Ovary (tissue), 9 donors: ENCODE data around the gene SOX12. TPM values are rescaled to one million over a fixed set of nuclear protein-coding genes. Genes with fewer than 3 reads are reported as not detected.

ENCODE experiments used
- DNase-seq, 5 donors: peaks; one replicate each; pipeline ENCODE4 v3.0.0-alpha.2; 2019 to 2020
- H3K27ac ChIP-seq, 2 donors: fragments of 200-600 bp; one replicate each; pipeline versions ENCODE4 v1.5.1 to v1.8.0; 2019 to 2022
- H3K27me3 ChIP-seq: fragments of 200-600 bp; one replicate; pipeline ENCODE4 v1.8.0; 2022
- H3K36me3 ChIP-seq: fragments of 200-600 bp; sonication (generic); one replicate; pipeline ENCODE4 v1.5.1; 2019
- H3K4me1 ChIP-seq: one replicate; pipeline ENCODE4 v1.8.1; 2013; ENCODE audit warnings: mild to moderate bottlenecking, moderate library complexity; ENCODE audit not compliant: insufficient read depth
- H3K4me3 ChIP-seq: fragments of 200-600 bp; sonication (generic); one replicate; pipeline ENCODE4 v1.5.1; 2017
- H3K9me3 ChIP-seq, 2 donors: fragments of 200-600 bp in 1 of 2; sonication (generic) in 1 of 2; one replicate each; pipeline versions ENCODE4 v1.5.1 to v1.8.1; 2013 to 2019; ENCODE audit warnings: mild to moderate bottlenecking in 1 of 2, moderate library complexity in 1 of 2
- EP300 ChIP-seq: sonication (generic); formaldehyde crosslinking; IDR thresholded peaks from one replicate; pipeline ENCODE4 v1.6.1; 2017; ENCODE audit warnings: antibody characterized with exemption
- POLR2A ChIP-seq: fragments of 450-650 bp; IDR thresholded peaks from one replicate; pipeline ENCODE4 v1.6.1; 2017; ENCODE audit warnings: antibody characterized with exemption, mild to moderate bottlenecking, moderate library complexity
- WGBS, 3 donors: extraction: QIAGEN DNeasy Blood & Tissue Kit in 1 of 3; methylation state at CpG; one replicate each; pipeline versions ENCODE4 v1.1.5 to v1.1.7; 2013 to 2017; 5-methylcytosine and 5-hydroxymethylcytosine counted together
- intact Hi-C, 4 donors: fragments of 100-400 bp; cut with DNase I; formaldehyde crosslinking; loops; one replicate each; pipeline versions ENCODE4 v1.11.0 to v1.15.1; 2022 to 2023
- polyA plus RNA-seq, 2 donors: library from polyadenylated mRNA; stranded (reverse); fragments of 200-250 nt in 1 of 2; fragments of 350-450 nt in 1 of 2; fragmentation: Illumina TruSeq in 1 of 2; extraction: RNeasy Lipid Tissue Mini Kit (QIAGEN cat#74804) in 1 of 2; gene quantifications; one replicate each; pipeline ENCODE4 v1.2.3, GENCODE V29; 2013 to 2014
- total RNA-seq, 7 donors: library from RNA; depleted of rRNA in 2 of 7; stranded (reverse); fragments of >200 nt in 2 of 7; fragmentation: NEBNext Ultra II Directional in 3 of 7; extraction: Animal tissue kit (Norgen Biotek cat#: 25700) in 3 of 7; gene quantifications; one replicate each; pipeline versions ENCODE4 v1.1.0 to v1.2.4, GENCODE V29; 2016 to 2023
- TF ChIP-seq, protein P1 (sequence below), 3 donors: fragments of 450-650 bp in 2 of 3; fragments of 200-600 bp in 1 of 3; IDR thresholded peaks; one replicate each; pipeline versions ENCODE4 v1.5.1 to v1.8.0; 2016 to 2022; ENCODE audit warnings: antibody characterized with exemption in 3 of 3, mild to moderate bottlenecking in 1 of 3
- donor health status: DM: no; HTN: no; CAD: no; lungs with moderate emphysema.
- donor health status: DM: no; HTN: no; CAD: no.
- donor health status: Bipolar disorder and iron deficiency.
- donor health status: DM: yes; HTN: yes; CAD: no.
- donor health status: DM: no; HTN: no; CAD: no.
- donor health status: DM: yes; HTN: yes; CAD: no.

Gene SOX12
- total and polyA plus RNA-seq, 9 donors = 4.1 to 34.1 (median 21.3) TPM

DNA sequence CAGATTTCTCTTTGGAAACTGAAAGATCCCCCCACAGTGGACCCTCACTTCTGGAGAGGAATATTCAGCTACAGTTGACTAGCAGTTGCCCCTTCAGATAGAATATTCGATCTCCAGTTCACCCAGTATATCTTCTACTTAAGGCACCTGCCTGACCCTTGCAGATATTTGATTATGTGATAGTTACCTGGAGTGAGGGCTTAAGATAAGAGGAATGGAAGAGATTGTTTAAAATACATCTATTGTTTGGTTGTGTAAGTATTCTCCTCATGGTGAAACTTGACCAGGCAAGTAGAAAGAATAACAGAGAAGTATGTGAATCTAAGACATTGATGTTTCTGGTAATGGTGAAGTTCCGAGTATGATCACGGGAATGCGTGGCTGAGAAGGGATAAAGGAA is 29.5 kb upstream of the SOX12 start:
- Histone ChIP-seq H3K9me3 (no peaks in the 10 kb centered on the region), H3K27me3 (no peaks in the 10 kb centered on the region), H3K4me1 (peaks cover 9% of the 10 kb centered on the region), H3K36me3 (no peaks in the 10 kb centered on the region), H3K27ac (no peak overlapping the region), H3K4me3 (no peak overlapping the region)
- WGBS, 3 donors = 91 to 95% (median 92%) methylated on average over 4 of the region's 4 CpGs
- intact Hi-C loops = no loop called here
- no peak for TF ChIP-seq POLR2A
- TF ChIP-seq EP300 = no peak
- TF ChIP-seq, protein P1, sequence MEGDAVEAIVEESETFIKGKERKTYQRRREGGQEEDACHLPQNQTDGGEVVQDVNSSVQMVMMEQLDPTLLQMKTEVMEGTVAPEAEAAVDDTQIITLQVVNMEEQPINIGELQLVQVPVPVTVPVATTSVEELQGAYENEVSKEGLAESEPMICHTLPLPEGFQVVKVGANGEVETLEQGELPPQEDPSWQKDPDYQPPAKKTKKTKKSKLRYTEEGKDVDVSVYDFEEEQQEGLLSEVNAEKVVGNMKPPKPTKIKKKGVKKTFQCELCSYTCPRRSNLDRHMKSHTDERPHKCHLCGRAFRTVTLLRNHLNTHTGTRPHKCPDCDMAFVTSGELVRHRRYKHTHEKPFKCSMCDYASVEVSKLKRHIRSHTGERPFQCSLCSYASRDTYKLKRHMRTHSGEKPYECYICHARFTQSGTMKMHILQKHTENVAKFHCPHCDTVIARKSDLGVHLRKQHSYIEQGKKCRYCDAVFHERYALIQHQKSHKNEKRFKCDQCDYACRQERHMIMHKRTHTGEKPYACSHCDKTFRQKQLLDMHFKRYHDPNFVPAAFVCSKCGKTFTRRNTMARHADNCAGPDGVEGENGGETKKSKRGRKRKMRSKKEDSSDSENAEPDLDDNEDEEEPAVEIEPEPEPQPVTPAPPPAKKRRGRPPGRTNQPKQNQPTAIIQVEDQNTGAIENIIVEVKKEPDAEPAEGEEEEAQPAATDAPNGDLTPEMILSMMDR (IDR thresholded peaks at IDR 0.05) = no peak
- no peak for DNase-seq

DNA sequence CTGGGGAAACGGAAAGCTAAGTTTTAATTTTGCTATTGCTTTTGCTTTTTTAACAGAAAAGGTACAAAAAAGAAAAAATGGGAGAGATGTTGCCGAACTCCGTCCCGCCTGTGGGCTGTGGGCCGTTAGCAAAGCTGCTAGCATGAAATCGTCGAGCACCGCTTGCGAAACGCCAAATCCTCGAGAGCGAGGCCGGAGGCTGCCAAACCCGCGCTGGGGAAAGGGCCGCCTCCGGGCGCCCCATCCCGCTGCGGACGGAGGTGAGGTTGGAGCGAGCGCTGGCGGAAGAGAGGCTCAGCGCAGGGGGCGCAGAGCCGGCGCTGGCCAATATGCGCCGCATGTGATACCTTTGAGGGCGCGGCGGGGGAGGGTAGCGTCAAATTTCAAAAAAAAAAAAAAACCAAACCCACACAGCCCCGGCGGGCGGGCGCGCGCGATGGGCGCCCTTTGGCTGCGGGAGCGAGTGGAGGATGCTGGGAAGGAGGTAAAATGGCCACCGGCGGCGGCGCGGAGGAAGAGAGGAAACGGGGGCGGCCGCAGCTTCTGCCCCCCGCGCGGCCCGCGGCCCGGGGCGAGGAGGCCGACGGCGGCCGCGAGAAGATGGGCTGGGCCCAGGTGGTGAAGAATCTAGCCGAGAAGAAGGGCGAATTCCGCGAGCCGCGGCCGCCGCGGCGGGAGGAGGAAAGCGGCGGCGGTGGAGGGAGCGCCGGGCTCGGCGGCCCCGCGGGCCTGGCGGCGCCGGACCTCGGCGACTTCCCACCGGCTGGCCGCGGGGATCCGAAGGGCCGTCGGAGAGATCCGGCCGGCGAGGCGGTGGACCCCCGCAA is 28.0 kb upstream of the SOX12 start, which contains the start of gene ZCCHC3:
TSS of gene ZCCHC3 (plus strand) at position 473 of the 827 bp plus-strand sequence. CDS start at position 490, 17 bp downstream.
- Histone ChIP-seq H3K36me3 (no peaks in the 10 kb centered on the region), H3K9me3 (no peaks in the 10 kb centered on the region), H3K4me3 (peak within 1 kb of the TSS; percentile 70), H3K4me1 (peaks cover 15% of the 10 kb centered on the region), H3K27me3 (no peaks in the 10 kb centered on the region), H3K27ac (peak within 1 kb of the TSS; percentile 97 to 98)
- DNase-seq = peak; percentile 92 to 96 (median 93)
- intact Hi-C loops = loop anchor here in 1 of 4 donors (1.0 kb wide), 1 partner anchor 28 kb away; the partner anchor contains the start of gene SOX12
- 0 to 1% (median 0%) methylated on average over 94 to 99 of the region's 99 CpGs for WGBS, 3 donors
- TF ChIP-seq EP300 = peak; percentile 37
- peak; percentile 43 for TF ChIP-seq POLR2A
- TF ChIP-seq, protein P1 (IDR thresholded peaks at IDR 0.05) = peak in 1 of 3 donors; percentile 19

DNA sequence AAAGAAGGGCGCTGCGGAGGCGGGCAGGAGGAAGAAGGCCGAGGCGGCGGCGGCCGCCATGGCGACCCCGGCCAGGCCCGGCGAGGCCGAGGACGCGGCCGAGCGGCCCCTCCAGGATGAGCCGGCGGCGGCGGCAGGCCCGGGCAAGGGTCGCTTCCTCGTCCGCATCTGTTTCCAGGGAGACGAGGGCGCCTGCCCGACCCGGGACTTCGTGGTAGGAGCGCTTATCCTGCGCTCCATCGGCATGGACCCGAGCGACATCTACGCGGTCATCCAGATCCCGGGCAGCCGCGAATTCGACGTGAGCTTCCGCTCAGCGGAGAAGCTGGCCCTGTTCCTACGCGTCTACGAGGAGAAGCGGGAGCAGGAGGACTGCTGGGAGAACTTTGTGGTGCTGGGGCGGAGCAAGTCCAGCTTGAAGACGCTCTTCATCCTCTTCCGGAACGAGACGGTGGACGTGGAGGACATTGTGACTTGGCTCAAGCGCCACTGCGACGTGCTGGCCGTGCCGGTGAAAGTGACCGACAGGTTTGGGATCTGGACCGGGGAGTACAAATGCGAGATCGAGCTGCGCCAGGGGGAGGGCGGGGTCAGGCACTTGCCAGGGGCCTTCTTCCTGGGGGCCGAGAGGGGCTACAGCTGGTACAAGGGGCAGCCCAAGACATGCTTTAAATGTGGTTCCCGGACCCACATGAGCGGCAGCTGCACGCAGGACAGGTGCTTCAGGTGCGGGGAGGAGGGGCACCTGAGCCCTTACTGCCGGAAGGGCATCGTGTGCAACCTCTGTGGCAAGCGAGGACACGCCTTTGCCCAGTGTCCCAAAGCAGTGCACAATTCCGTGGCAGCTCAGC is 27.2 kb upstream of the SOX12 start:
- Histone ChIP-seq H3K27me3 (no peaks in the 10 kb centered on the region), H3K27ac (peak overlapping the region; percentile 97 to 98), H3K4me1 (peaks cover 15% of the 10 kb centered on the region), H3K9me3 (no peaks in the 10 kb centered on the region), H3K4me3 (peak overlapping the region; percentile 70), H3K36me3 (no peaks in the 10 kb centered on the region)
- WGBS, 3 donors = 0% methylated on average over 67 to 75 of the region's 75 CpGs
- intact Hi-C loops = loop anchor here in 1 of 4 donors (1.0 kb wide), 1 partner anchor 27 kb away; the partner anchor contains the start of gene SOX12
- peak; percentile 51 to 71 (median 62) for DNase-seq
- no peak for TF ChIP-seq EP300
- TF ChIP-seq POLR2A = peak; percentile 18
- TF ChIP-seq, protein P1 (IDR thresholded peaks at IDR 0.05) = no peak

DNA sequence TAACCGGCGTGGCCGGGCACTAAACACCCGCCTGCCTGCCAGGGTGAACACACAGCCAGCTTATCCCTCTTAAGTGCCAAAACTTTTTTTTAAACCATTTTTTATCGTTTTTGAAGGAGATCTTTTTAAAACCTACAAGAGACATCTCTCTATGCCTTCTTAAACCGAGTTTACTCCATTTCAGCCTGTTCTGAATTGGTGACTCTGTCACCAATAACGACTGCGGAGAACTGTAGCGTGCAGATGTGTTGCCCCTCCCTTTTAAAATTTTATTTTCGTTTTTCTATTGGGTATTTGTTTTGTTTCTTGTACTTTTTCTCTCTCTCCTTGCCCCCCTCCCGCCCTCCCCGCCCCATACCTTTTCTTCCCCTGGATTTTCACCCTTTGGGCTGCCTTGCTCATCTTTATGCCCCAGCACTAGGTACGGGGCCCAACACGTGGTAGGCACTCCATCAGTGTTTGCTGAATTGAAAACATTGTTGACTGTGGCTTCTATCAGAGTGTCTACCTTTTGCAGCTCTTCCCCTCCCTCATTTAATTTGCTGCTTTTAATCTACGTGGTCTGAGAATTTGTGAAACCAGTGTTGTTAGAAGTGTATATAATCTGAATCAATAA is 26.5 kb upstream of the SOX12 start:
- Histone ChIP-seq H3K27me3 (no peaks in the 10 kb centered on the region), H3K4me3 (peak overlapping the region; percentile 70), H3K27ac (peak overlapping the region; percentile 97 to 98), H3K9me3 (no peaks in the 10 kb centered on the region), H3K36me3 (no peaks in the 10 kb centered on the region), H3K4me1 (peaks cover 15% of the 10 kb centered on the region)
- no peak for DNase-seq
- WGBS, 3 donors = 2 to 3% (median 2%) methylated on average over 15 of the region's 15 CpGs
- intact Hi-C loops = no loop called here
- TF ChIP-seq POLR2A = no peak
- no peak for TF ChIP-seq EP300
- TF ChIP-seq, protein P1 (IDR thresholded peaks at IDR 0.05) = no peak
